Endothelial cell (in vitro differentiated cells): ENCODE results near the gene ZNF335. TPM values are rescaled to one million over a fixed set of nuclear protein-coding genes. Genes with fewer than 3 reads are reported as not detected.

Experiments used
- DNase-seq: peaks from one replicate; pipeline ENCODE4 v3.0.0; 2021; ENCODE audit warnings: low spot score
- H3K27ac Mint-ChIP-seq: one replicate; pipeline ENCODE4 v1.8.0; 2021; ENCODE audit warnings: mixed read lengths, inconsistent platforms; ENCODE audit not compliant: unreplicated experiment
- H3K27me3 Mint-ChIP-seq: one replicate; pipeline ENCODE4 v1.8.0; 2021; ENCODE audit warnings: mild to moderate bottlenecking, moderate library complexity, mixed read lengths, inconsistent platforms; ENCODE audit not compliant: unreplicated experiment
- H3K36me3 Mint-ChIP-seq: one replicate; pipeline ENCODE4 v1.8.0; 2021; ENCODE audit warnings: mild to moderate bottlenecking, low read depth, mixed read lengths, inconsistent platforms; ENCODE audit not compliant: unreplicated experiment
- H3K4me1 Mint-ChIP-seq: one replicate; pipeline ENCODE4 v1.8.0; 2021; ENCODE audit warnings: mild to moderate bottlenecking, mixed read lengths, inconsistent platforms; ENCODE audit not compliant: unreplicated experiment
- H3K4me3 Mint-ChIP-seq: one replicate; pipeline ENCODE4 v1.8.0; 2021; ENCODE audit warnings: mild to moderate bottlenecking, mixed read lengths, inconsistent platforms; ENCODE audit not compliant: unreplicated experiment
- H3K9me3 Mint-ChIP-seq: one replicate; pipeline ENCODE4 v1.8.0; 2021; ENCODE audit warnings: mixed read lengths, inconsistent platforms; ENCODE audit not compliant: unreplicated experiment
- CTCF ChIP-seq: fragments of 200-600 bp; sonication (generic); IDR thresholded peaks from one replicate; pipeline ENCODE4 v1.5.0; 2021; ENCODE audit warnings: antibody characterized with exemption; ENCODE audit not compliant: unreplicated experiment
- total RNA-seq: library from RNA; stranded (reverse); fragmentation: NEBNext Ultra II Directional; extraction: Animal tissue kit (Norgen Biotek cat#: 25700); gene quantifications from one replicate; pipeline ENCODE4 v1.2.1, GENCODE V29; 2021; ENCODE audit not compliant: unreplicated experiment

Gene ZNF335
- total RNA-seq, 1 donor from 2014 or later: 22.9 TPM

- H3K27me3 Mint-ChIP-seq: no peaks in the 10 kb centered on the region
- no peak overlapping the region for H3K4me3 Mint-ChIP-seq
- peak; percentile 89 for TF ChIP-seq CTCF
- H3K4me1 Mint-ChIP-seq: peaks cover 3% of the 10 kb centered on the region
- DNase-seq: peak; percentile 92
- H3K36me3 Mint-ChIP-seq: no peaks in the 10 kb centered on the region
- no peak overlapping the region for H3K27ac Mint-ChIP-seq
- no peaks in the 10 kb centered on the region for H3K9me3 Mint-ChIP-seq
These were observed 15.2 kb upstream of the ZNF335 start for GRCh38 chr20:45987108-45987780.

GRCh38 chr20:45985573-45985972, 13.6 kb upstream of the ZNF335 start:
- no peaks in the 10 kb centered on the region for H3K36me3 Mint-ChIP-seq
- H3K27me3 Mint-ChIP-seq: no peaks in the 10 kb centered on the region
- no peak for DNase-seq
- H3K4me1 Mint-ChIP-seq: peaks cover 3% of the 10 kb centered on the region
- no peak overlapping the region for H3K4me3 Mint-ChIP-seq
- no peak overlapping the region for H3K27ac Mint-ChIP-seq
- no peak for TF ChIP-seq CTCF
- no peaks in the 10 kb centered on the region for H3K9me3 Mint-ChIP-seq

- peaks cover 3% of the 10 kb centered on the region for H3K4me1 Mint-ChIP-seq
- H3K4me3 Mint-ChIP-seq: no peak overlapping the region
- no peak for DNase-seq
- no peak overlapping the region for H3K27ac Mint-ChIP-seq
- H3K27me3 Mint-ChIP-seq: no peaks in the 10 kb centered on the region
- no peaks in the 10 kb centered on the region for H3K36me3 Mint-ChIP-seq
- TF ChIP-seq CTCF: no peak
- no peaks in the 10 kb centered on the region for H3K9me3 Mint-ChIP-seq
These were observed 11.3 kb upstream of the ZNF335 start for GRCh38 chr20:45983279-45983743.

GRCh38 chr20:45981261-45981660, 9.3 kb upstream of the ZNF335 start:
- Mint-ChIP-seq H3K27ac (no peak overlapping the region), H3K4me3 (no peak overlapping the region), H3K36me3 (no peaks in the 10 kb centered on the region), H3K9me3 (no peaks in the 10 kb centered on the region), H3K27me3 (no peaks in the 10 kb centered on the region), H3K4me1 (peaks cover 3% of the 10 kb centered on the region)
- DNase-seq: no peak
- TF ChIP-seq CTCF: no peak

GRCh38 chr20:45976086-45976485, 4.1 kb upstream of the ZNF335 start:
- H3K4me1 Mint-ChIP-seq: peaks cover 4% of the 10 kb centered on the region
- H3K27ac Mint-ChIP-seq: no peak overlapping the region
- H3K9me3 Mint-ChIP-seq: no peaks in the 10 kb centered on the region
- no peak for DNase-seq
- H3K27me3 Mint-ChIP-seq: peaks cover 7% of the 10 kb centered on the region
- H3K4me3 Mint-ChIP-seq: no peak overlapping the region
- no peaks in the 10 kb centered on the region for H3K36me3 Mint-ChIP-seq
- TF ChIP-seq CTCF: no peak
